ENCODE measurements around the gene PDPK1.
"Not testable (repeated sequence)": the region's sequence is repeated elsewhere in the genome, so short reads cannot be mapped to it uniquely, and the experiment has no call there.

The PDPK1 gene

DNA sequence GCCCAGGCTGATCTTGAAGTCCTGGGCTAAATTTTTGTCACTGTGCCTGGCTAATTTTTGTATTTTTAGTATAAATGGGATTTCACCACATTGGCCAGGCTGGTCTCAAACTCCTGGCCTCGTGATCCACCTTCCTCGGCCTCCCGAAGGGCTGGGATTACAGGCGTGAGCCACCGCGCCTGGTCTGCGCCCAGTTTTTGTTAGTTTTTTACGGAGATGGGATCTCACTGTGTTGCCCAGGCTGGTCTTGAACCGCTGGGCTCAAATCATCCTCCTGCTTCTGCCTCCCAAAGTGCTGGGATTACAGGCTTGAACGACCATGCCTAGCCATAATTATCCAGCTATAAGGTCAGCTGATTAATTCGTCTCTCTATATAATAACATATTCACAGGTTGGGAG lies 3.9 kb upstream of the PDPK1 start:
- no peaks in the 10 kb centered on the region for H4K20me1 ChIP-seq (ENCODE audit: insufficient read depth, low read length)
- no peaks in the 10 kb centered on the region for H3K9me3 ChIP-seq (ENCODE audit: low read length)
- no peaks in the 10 kb centered on the region for H3K27me3 ChIP-seq (ENCODE audit: insufficient read depth, low read length)
- no peak overlapping the region for H2AFZ ChIP-seq (ENCODE audit: low read length)
- no peak overlapping the region for H3K9ac ChIP-seq (ENCODE audit: low read length)
- H3K4me1 ChIP-seq (ENCODE audit: insufficient read depth, low read length, severe bottlenecking), result peaks cover 20% of the 10 kb centered on the region
- TF ChIP-seq EZH2 (IDR thresholded peaks at IDR 0.05; ENCODE audit: borderline replicate concordance, low read length), result no peak
- TF ChIP-seq, protein P1, sequence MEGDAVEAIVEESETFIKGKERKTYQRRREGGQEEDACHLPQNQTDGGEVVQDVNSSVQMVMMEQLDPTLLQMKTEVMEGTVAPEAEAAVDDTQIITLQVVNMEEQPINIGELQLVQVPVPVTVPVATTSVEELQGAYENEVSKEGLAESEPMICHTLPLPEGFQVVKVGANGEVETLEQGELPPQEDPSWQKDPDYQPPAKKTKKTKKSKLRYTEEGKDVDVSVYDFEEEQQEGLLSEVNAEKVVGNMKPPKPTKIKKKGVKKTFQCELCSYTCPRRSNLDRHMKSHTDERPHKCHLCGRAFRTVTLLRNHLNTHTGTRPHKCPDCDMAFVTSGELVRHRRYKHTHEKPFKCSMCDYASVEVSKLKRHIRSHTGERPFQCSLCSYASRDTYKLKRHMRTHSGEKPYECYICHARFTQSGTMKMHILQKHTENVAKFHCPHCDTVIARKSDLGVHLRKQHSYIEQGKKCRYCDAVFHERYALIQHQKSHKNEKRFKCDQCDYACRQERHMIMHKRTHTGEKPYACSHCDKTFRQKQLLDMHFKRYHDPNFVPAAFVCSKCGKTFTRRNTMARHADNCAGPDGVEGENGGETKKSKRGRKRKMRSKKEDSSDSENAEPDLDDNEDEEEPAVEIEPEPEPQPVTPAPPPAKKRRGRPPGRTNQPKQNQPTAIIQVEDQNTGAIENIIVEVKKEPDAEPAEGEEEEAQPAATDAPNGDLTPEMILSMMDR (IDR thresholded peaks at IDR 0.05; ENCODE audit: low read length), result no peak
- peaks cover 5% of the 10 kb centered on the region; the same call in 1 of the 2 replicates for H3K36me3 ChIP-seq (ENCODE audit: insufficient read depth, low read length)
- no peak overlapping the region for H3K4me3 ChIP-seq (ENCODE audit: low read depth, low read length, poor library complexity, severe bottlenecking)
- H3K9me2 ChIP-seq (ENCODE audit: low read depth, low read length), result no peaks in the 10 kb centered on the region
- H3K27ac ChIP-seq (ENCODE audit: low read depth, low read length, poor library complexity, severe bottlenecking), result no peak overlapping the region
- no peaks in the 10 kb centered on the region for H3F3A ChIP-seq (ENCODE audit: insufficient read depth, low read length)
- H3K79me2 ChIP-seq (ENCODE audit: insufficient read depth, low read length), result peaks cover 5% of the 10 kb centered on the region
- no peak overlapping the region for H3K4me2 ChIP-seq (ENCODE audit: low read length)

DNA sequence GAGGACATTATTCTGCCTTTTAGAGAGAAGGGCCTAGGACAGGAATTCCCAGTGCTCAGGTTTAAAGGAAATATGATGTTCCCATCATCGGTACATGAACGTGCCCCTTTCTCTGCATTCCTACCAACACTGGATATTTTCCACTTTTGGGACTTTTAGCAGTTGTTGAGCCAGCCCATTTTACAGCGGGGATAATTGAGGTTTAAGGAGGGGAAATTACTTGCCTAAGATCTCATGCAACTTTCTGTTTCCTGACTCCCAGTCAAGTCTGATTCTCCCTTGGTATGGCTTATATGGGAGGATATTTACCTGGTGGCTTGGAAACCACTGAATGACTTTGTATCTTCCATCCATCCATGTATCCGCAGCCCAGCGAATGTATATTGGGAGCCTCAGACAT lies 3.5 kb upstream of the PDPK1 start:
- not testable (repeated sequence) for H3F3A ChIP-seq (ENCODE audit: insufficient read depth, low read length); H3K9me2 ChIP-seq (ENCODE audit: low read depth, low read length); H3K4me3 ChIP-seq (ENCODE audit: low read depth, low read length, poor library complexity, severe bottlenecking); H3K4me2 ChIP-seq (ENCODE audit: low read length); H3K27me3 ChIP-seq (ENCODE audit: insufficient read depth, low read length); H4K20me1 ChIP-seq (ENCODE audit: insufficient read depth, low read length); H3K27ac ChIP-seq (ENCODE audit: low read depth, low read length, poor library complexity, severe bottlenecking); H3K79me2 ChIP-seq (ENCODE audit: insufficient read depth, low read length); H2AFZ ChIP-seq (ENCODE audit: low read length); H3K9me3 ChIP-seq (ENCODE audit: low read length); H3K9ac ChIP-seq (ENCODE audit: low read length); H3K36me3 ChIP-seq (ENCODE audit: insufficient read depth, low read length)
- H3K4me1 ChIP-seq (ENCODE audit: insufficient read depth, low read length, severe bottlenecking), result peaks cover 24% of the 10 kb centered on the region

DNA sequence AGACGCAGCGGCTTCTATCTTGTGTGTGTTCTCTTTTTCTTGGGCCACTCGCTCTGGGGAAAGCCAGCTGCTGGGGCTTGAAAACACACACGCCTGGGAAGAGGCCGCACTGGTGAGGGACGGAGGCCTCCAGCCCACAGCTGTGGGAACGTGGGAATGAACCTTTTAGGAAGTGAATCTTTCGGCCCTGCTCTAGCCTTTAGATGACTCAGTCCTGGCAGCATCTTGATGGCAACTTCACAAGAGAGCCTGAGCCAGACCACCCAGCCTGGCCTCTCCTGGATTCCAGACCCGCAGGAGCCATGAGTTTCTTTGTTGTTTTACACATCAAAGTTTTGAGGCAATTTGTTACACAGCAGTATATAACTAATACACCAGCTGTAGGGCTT lies 2.2 kb upstream of the PDPK1 start:
- Histone ChIP-seq H3K9me3 (ENCODE audit: low read length) (no peaks in the 10 kb centered on the region), H3K36me3 (ENCODE audit: insufficient read depth, low read length) (peaks cover 9% of the 10 kb centered on the region; the same call in 1 of the 2 replicates), H3F3A (ENCODE audit: insufficient read depth, low read length) (no peaks in the 10 kb centered on the region), H3K4me1 (ENCODE audit: insufficient read depth, low read length, severe bottlenecking) (peaks cover 37% of the 10 kb centered on the region), H2AFZ (ENCODE audit: low read length) (no peak overlapping the region), H3K27ac (ENCODE audit: low read depth, low read length, poor library complexity, severe bottlenecking) (no peak overlapping the region), H3K27me3 (ENCODE audit: insufficient read depth, low read length) (no peaks in the 10 kb centered on the region), H3K9ac (ENCODE audit: low read length) (no peak overlapping the region), H3K4me3 (ENCODE audit: low read depth, low read length, poor library complexity, severe bottlenecking) (no peak overlapping the region), H3K4me2 (ENCODE audit: low read length) (no peak overlapping the region), H4K20me1 (ENCODE audit: insufficient read depth, low read length) (no peaks in the 10 kb centered on the region), H3K79me2 (ENCODE audit: insufficient read depth, low read length) (peaks cover 12% of the 10 kb centered on the region), H3K9me2 (ENCODE audit: low read depth, low read length) (no peaks in the 10 kb centered on the region)
- TF ChIP-seq, protein P1 (IDR thresholded peaks at IDR 0.05; ENCODE audit: low read length), result no peak
- no peak for TF ChIP-seq EZH2 (IDR thresholded peaks at IDR 0.05; ENCODE audit: borderline replicate concordance, low read length)

DNA sequence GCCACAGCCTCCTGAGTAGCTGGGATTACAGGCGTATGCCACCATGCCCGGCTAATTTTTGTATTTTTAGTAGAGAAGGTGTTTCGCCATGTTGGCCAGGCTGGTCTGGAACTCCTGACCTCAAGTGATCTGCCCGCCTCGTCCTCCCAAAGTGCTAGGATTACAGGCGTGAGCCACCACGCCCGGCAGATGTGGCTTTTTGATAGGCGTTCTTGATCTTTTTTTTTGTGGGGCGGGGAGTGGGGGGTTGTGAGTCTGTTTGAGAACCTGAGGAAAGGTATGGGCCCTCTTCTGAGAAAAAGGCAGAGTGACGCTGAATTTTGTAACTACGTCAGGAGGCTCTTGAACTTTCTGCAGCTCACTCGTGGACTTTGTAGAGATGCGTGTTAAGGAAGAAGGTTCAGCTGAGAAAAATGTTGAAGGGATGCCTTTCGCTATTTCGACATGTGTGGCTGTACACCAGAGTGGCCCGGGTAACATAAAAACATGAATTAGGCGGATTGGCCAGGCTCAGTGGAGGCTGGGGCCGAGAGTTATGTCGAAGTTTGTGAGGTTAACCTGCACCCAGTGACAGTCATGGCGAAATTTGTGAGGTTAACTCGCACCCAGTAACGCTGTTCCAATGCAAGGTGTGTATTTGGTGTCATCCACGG lies 1.5 kb downstream of the PDPK1 start:
- H3K79me2 ChIP-seq (ENCODE audit: insufficient read depth, low read length), result peaks cover 20% of the 10 kb centered on the region
- H3K4me2 ChIP-seq (ENCODE audit: low read length), result peak overlapping the region; percentile 91
- peak overlapping the region; percentile 52; the same call in 1 of the 2 replicates for H3K9ac ChIP-seq (ENCODE audit: low read length)
- H3K4me3 ChIP-seq (ENCODE audit: low read depth, low read length, poor library complexity, severe bottlenecking), result peak overlapping the region; percentile 70
- H3K27ac ChIP-seq (ENCODE audit: low read depth, low read length, poor library complexity, severe bottlenecking), result peak overlapping the region; percentile 63
- not testable (repeated sequence) for H3K9me2 ChIP-seq (ENCODE audit: low read depth, low read length); H3K27me3 ChIP-seq (ENCODE audit: insufficient read depth, low read length); H3F3A ChIP-seq (ENCODE audit: insufficient read depth, low read length); H2AFZ ChIP-seq (ENCODE audit: low read length); H4K20me1 ChIP-seq (ENCODE audit: insufficient read depth, low read length); H3K9me3 ChIP-seq (ENCODE audit: low read length); H3K36me3 ChIP-seq (ENCODE audit: insufficient read depth, low read length)
- H3K4me1 ChIP-seq (ENCODE audit: insufficient read depth, low read length, severe bottlenecking), result peaks cover 32% of the 10 kb centered on the region

Measured in OCI-LY1 (cell line).